GM18861 (cell line): ENCODE measurements around the gene MYO5A.
"Not testable (repeated sequence)": the region's sequence is repeated elsewhere in the genome, so short reads cannot be mapped to it uniquely, and the experiment has no call there.

Experiments used
- ATAC-seq: cut with Tn5 transposase; IDR thresholded peaks from one replicate; pipeline ENCODE4 v1.9.1; 2021; ENCODE audit not compliant: unreplicated experiment

MYO5A gene

GRCh38 chr15:52528564-52529340 lies at the start of gene MYO5A:
TSS of gene MYO5A (minus strand) at chr15:52528880. CDS start at chr15:52528806, 74 bp downstream.
- ATAC-seq = peak; percentile 68

DNA sequence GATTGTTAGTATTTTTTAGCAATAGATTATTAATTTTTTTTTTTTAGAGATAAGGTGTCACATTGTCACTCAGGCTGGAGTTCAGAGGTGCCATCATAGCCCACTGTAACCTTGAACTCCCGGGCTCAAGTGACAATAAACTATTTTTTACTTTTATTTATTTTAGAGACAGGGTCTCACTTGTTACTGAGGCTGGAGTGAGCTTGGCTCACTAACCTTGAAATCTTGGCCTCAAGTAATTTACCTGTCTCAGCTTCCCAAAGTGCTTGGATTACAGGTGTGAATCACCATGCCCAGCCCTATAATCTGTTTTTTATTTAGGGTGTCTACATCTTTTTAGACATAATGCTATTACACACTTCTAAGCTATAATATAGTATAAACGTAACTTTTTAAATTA lies 48.0 kb upstream of the MYO5A start:
- no peak for ATAC-seq

DNA sequence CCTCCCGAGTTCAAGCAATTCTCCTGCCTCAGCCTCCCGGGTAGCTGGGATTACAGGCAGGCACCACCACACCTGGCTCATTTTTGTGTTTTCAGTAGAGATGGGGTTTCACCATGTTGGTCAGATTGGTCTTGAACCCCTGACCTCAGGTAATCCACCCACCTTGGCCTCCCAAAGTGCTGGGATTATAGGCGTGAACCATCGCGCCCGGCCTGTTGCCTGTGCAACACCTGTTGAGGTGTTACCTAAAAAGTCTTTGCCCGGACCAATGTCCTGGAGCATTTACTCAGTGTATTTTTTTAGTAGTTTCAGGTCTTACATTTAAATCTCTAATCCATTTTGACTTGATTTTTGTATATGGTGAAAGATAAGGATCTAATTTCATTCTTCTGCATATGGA lies 46.9 kb upstream of the MYO5A start:
- not testable (repeated sequence) for ATAC-seq

DNA sequence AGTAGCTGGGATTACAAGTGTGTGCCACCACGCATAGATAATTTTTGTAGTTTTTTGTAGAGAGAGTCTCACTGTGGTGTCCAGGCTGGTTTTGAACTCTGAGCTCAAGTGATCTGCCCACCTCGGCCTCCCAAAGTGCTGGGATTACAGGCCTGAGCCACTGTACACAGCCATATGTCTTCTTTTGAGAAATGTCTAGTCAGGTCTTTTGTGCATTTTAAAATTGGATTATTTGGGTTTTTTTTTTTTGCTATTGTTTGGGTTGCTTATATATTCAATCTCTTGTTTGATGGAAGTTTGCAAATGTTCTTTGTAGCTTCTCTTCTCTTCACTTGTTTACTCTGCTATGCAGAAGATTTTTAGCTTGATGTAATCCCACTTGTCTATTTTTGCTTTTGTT lies 46.4 kb upstream of the MYO5A start:
- ATAC-seq = no peak

- ATAC-seq = not testable (repeated sequence)
Observed at GRCh38 chr15:52574623-52575022, 45.9 kb upstream of the MYO5A start.

- peak; percentile 40 for ATAC-seq
Observed at GRCh38 chr15:52568601-52569585, 40.2 kb upstream of the MYO5A start, which contains the start of gene ARPP19. TSS of gene ARPP19 (minus strand) at chr15:52569030. CDS start at chr15:52568892, 138 bp downstream.

GRCh38 chr15:52567871-52568600 lies 39.4 kb upstream of the MYO5A start:
- no peak for ATAC-seq

DNA sequence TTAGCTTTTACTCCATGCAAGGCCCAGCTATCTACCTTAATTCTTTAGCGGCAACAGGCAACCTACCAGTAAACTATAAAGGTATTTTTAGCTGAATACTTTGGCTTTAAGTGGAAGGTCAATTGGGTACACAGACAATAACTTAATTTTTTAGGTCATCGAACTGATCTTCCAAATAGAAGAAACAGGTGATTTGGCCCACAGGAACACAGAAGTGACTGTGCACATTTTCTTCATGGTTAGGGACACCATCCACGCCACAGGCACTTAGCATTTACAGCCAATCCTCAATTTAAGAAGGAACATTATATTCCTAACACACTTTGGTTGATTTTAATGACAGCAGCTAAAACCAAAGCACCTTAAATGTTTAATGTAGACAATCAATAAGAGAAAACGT lies 38.2 kb upstream of the MYO5A start:
- ATAC-seq = no peak

DNA sequence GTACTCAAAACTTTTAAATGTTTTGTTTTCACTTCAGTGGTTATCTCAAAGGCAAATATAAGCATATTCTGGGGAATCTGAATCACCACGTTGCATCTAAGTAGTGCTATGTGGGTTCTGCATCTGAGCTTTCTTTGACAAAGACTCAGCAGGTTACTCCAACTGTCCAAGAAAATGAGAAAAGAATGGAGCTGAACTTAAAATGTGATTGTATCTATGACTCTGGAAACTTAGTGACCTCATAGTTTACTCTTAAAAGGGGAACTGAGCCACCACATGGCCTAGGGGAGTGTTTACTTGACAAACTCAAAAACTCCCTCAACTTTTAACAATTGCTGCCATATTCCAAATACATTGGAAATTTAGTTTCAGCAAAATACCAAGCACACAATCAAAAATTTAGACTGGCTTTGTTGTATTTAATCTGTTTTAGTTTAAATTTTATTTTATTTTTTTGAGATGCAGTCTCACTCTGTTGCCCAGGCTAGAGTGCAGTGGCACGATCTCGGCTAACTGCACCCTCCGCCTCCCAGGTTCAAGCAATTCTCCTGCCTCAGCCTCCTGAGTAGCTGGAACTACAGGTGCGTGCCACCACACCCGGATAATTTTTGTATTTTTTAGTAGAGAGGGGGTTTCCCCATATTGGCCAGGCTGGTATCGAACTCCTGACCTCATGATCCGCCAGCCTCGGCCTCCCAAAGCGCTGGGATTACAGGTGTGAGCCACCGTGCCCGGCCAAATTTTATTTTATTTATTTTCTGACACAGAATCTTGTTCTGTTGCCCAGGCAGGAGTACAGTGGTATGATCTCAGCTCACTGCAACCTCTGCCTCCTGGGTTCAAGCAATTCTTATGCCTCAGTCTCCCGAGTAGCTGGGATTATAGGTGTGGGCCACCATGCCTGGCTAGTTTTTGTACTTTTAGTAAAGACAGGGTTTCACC lies 37.0 kb upstream of the MYO5A start:
- ATAC-seq = peak; percentile 45

DNA sequence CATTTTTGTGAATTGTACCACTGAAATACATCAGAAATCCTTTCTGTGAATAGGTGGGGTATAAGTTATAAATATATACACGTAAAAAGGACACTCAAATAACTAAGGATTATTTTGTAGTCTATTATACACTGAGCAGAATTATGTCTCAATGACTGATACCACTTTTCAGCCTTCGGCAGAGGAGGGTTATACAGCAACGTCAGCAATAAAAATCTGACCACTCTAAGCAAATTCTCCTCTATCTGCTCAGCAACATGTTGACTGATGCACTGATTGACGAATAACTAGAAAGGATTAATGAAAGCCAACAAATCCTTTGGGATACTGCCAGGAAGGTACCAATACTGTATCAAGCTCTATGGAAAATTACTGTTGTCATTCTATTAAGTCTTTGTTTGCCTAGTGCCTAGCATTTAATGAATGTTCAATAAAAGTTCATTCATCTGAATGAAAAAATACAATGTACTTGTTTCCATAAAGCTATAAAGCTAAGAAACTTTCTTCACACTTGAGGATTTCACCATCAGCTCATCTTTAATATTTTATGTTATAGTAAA lies 34.9 kb upstream of the MYO5A start:
- no peak for ATAC-seq

GRCh38 chr15:52559575-52559974 lies 30.9 kb upstream of the MYO5A start:
- peak; percentile 34 for ATAC-seq

DNA sequence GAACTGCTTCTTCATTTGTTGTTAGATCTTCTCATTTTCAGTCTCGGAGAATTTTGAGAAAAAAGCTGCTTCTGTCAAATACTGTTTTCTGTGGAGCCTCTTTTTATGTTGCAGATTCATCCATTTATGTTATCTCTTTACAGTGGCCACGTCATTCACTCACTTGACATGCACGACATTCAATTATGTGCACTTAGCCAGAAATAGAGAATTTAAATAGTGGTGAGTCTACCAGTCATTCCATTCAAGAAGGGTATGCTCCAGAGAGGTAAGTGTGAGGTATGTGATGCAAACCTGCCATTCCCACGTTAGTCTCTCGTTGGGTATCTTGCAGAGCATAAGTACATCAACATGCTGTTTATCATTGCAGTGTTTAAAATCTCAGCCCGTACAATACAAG lies 30.3 kb upstream of the MYO5A start:
- peak; percentile 20 for ATAC-seq

DNA sequence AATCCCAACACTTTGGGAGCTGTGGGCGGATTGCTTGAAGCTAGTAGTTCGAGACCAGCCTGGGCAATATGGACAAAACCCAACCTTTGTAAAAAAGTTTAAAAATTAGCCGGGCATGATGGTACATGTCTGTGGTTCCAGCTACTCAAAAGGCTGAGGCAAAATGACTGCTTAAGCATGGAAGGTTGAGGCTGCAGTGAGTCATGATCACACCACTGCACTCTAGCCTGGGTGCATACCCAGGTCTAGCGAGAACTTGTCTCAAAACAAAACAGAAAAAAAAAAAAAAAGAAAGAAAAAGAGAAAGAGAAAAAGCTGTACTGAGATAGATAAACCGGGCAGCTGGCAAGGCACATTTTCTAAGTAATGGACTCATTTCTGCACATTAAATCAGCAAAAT lies 29.5 kb upstream of the MYO5A start:
- peak; percentile 76 for ATAC-seq

GRCh38 chr15:52557274-52557641 lies 28.6 kb upstream of the MYO5A start:
- ATAC-seq = no peak

GRCh38 chr15:52556524-52557273 lies 28.0 kb upstream of the MYO5A start:
- no peak for ATAC-seq

DNA sequence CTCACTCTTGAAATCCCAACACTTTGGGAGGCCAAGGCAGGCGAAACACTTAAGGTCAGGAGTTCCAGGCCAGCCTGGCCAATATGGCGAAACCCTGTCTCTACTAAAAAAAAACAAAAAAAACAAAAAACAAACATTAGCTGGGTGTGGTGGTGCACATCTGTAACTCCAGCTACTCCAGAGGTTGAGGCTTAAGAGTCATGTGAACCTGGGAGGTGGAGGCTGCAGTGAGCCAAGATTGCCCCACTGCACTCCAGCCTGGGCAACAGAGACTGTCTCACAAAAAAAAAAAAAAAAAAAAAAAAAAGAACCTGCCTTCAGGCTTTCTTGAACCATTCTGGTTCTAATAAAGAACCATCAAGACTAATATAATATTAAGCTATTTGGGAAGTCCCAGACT lies 23.6 kb upstream of the MYO5A start:
- no peak for ATAC-seq

DNA sequence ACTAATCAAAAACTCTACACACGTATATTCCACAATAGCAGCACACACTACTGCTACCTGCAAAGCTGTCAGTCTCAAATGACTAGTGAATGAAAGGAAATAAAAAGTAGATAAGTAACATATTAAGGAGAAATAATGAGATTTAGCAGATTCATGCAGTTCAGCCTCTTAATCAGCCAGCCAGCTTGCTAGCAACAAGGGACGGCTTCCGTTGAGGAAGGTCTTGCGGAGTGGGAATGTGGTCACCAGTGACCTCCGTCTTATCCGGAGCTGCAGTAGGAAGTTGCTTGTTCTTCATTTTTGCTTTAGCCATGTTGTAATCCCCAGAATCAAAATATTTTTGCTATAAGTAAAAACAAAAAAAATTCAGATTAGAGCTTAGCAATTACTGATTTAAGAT lies 23.1 kb upstream of the MYO5A start:
- ATAC-seq = no peak

DNA sequence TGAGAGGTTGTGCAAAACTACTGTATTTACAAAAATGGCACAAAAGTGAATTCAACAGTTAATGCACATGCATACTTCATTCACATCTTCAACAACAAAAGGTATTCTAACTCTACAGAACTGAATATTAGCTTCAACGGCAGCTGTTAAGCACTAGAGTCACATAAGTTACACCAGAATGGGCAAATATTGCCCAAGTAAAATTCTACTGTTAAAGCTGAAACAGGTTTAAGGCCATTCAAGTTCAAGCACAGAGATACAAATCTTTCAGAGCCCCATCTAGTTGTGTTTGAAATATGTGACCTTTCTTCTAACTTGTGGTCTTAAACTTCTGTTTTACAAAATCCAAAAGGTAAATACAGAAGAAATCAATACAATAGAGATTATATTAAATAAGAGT lies 22.5 kb upstream of the MYO5A start:
- not testable (repeated sequence) for ATAC-seq
